ENCODE results near the gene CBL.

GRCh38 chr11:119161871-119162270, 44.3 kb upstream of the CBL start:
- TF ChIP-seq CTCF (conservative IDR thresholded peaks at IDR 0.05; ENCODE audit: low read depth in 2 of 2) (no peak), EZH2 (IDR thresholded peaks at IDR 0.05; ENCODE audit: low read depth, unreplicated experiment) (no peak), JUNB (IDR thresholded peaks at IDR 0.05; ENCODE audit: unreplicated experiment) (no peak), ZNF331 (CRISPR knock-in tag; IDR thresholded peaks at IDR 0.05; ENCODE audit: low read depth) (no peak), EZH2phosphoT487 (IDR thresholded peaks at IDR 0.05; ENCODE audit: unreplicated experiment) (no peak), POLR2AphosphoS5 (IDR thresholded peaks at IDR 0.05; ENCODE audit: low read depth) (no peak), REST (IDR thresholded peaks at IDR 0.05; ENCODE audit: unreplicated experiment) (no peak), CREB1 (CRISPR knock-in tag; IDR thresholded peaks at IDR 0.05; ENCODE audit: low read depth) (no peak), ZNF114 (CRISPR knock-in tag; IDR thresholded peaks at IDR 0.05) (no peak), NANOG (IDR thresholded peaks at IDR 0.05; ENCODE audit: borderline replicate concordance) (no peak), ZNF462 (CRISPR knock-in tag; IDR thresholded peaks at IDR 0.05) (no peak), STAT1 (IDR thresholded peaks at IDR 0.05; ENCODE audit: unreplicated experiment) (no peak), ETS1 (IDR thresholded peaks at IDR 0.05) (no peak)

Measured in GM23338 (cell line).